Activated gamma-delta T cell treated with Interleukin-2 at 50 U/mL for 16 hours (primary cell): Measurements from ENCODE around the gene ALDH9A1.
"Not testable (repeated sequence)": the region's sequence is repeated elsewhere in the genome, so short reads cannot be mapped to it uniquely, and the experiment has no call there.

Experiments used
- DNase-seq: peaks from one replicate; pipeline ENCODE4 v3.0.0-alpha.2; 2020

Gene ALDH9A1

GRCh38 chr1:165686121-165686970, 12.0 kb downstream of the ALDH9A1 start:
- no peak for DNase-seq

GRCh38 chr1:165683848-165684485, 14.4 kb downstream of the ALDH9A1 start:
- no peak for DNase-seq

- not testable (repeated sequence) for DNase-seq
Measured at GRCh38 chr1:165680773-165681172, 17.6 kb downstream of the ALDH9A1 start.

GRCh38 chr1:165680303-165680702, 18.1 kb downstream of the ALDH9A1 start:
- no peak for DNase-seq

- no peak for DNase-seq
Measured at GRCh38 chr1:165679282-165680036, 18.9 kb downstream of the ALDH9A1 start.

GRCh38 chr1:165678509-165678908, 19.9 kb downstream of the ALDH9A1 start:
- DNase-seq = no peak

GRCh38 chr1:165675794-165676193, 22.6 kb downstream of the ALDH9A1 start:
- no peak for DNase-seq

- no peak for DNase-seq
Measured at GRCh38 chr1:165674599-165674998, 23.8 kb downstream of the ALDH9A1 start.

- no peak for DNase-seq
Measured at GRCh38 chr1:165671526-165671925, 26.8 kb downstream of the ALDH9A1 start.

GRCh38 chr1:165668184-165668583, 30.2 kb downstream of the ALDH9A1 start:
- DNase-seq = no peak

- no peak for DNase-seq
Measured at GRCh38 chr1:165666152-165666825, 32.1 kb downstream of the ALDH9A1 start.

GRCh38 chr1:165662186-165662585, 36.2 kb downstream of the ALDH9A1 start:
- no peak for DNase-seq

- DNase-seq = no peak
Measured at GRCh38 chr1:165661703-165662102, 36.7 kb downstream of the ALDH9A1 start.

GRCh38 chr1:165659581-165659895, 38.8 kb downstream of the ALDH9A1 start:
- DNase-seq = no peak

- not testable (repeated sequence) for DNase-seq
Measured at GRCh38 chr1:165658766-165659580, 39.4 kb downstream of the ALDH9A1 start.

- no peak for DNase-seq
Measured at GRCh38 chr1:165650981-165651625, 47.3 kb downstream of the ALDH9A1 start.

- no peak for DNase-seq
Measured at GRCh38 chr1:165648919-165649572, 49.3 kb downstream of the ALDH9A1 start.

GRCh38 chr1:165647970-165648369, 50.4 kb downstream of the ALDH9A1 start:
- DNase-seq = no peak

GRCh38 chr1:165647517-165647916, 50.8 kb downstream of the ALDH9A1 start:
- no peak for DNase-seq

- DNase-seq = no peak
Measured at GRCh38 chr1:165645654-165646366, 52.6 kb downstream of the ALDH9A1 start.
